Measurements from ENCODE around the gene NTNG1.

The NTNG1 gene

DNA sequence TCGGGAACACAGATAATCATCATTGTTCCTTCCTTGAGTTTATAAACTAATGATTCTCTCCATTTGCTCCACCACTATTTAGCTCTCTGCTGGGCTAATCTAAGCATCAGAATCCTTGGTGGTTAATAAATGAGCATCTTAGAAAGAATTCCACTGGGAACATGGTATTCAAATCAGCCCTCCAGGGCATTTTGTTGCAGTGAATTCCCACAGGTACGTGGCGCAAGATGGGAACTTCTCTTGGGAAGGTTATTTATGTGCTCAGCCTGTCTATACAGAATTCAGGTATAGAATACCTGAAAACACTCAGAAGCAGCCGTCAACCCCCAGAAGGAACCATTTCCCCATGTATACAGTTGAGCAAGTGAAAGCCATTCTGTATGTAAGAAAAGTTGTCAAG is 131.5 kb downstream of the NTNG1 start:
- Histone ChIP-seq H3K27me3 (ENCODE audit: control insufficient read depth in 1 of 2, insufficient read depth in 2 of 2, low read length in 2 of 2) (no peaks in the 10 kb centered on the region), H3K4me1 (ENCODE audit: control insufficient read depth in 1 of 2, insufficient read depth in 2 of 2, low read length in 2 of 2) (no peaks in the 10 kb centered on the region), H3K27ac (ENCODE audit: low read depth, low read length) (no peak overlapping the region), H3K4me3 (ENCODE audit: low read depth in 1 of 2, low read length in 2 of 2) (no peak overlapping the region), H3K9ac (ENCODE audit: low read depth in 1 of 2, low read length in 2 of 2) (no peak overlapping the region), H3K9me3 (ENCODE audit: control insufficient read depth in 1 of 2, low read length in 2 of 2) (no peaks in the 10 kb centered on the region), H3K36me3 (ENCODE audit: control insufficient read depth in 1 of 2, insufficient read depth in 2 of 2, low read length in 2 of 2) (no peaks in the 10 kb centered on the region)

- Histone ChIP-seq H3K4me3 (ENCODE audit: low read depth in 1 of 2, low read length in 2 of 2) (no peak overlapping the region), H3K36me3 (ENCODE audit: control insufficient read depth in 1 of 2, insufficient read depth in 2 of 2, low read length in 2 of 2) (no peaks in the 10 kb centered on the region), H3K27me3 (ENCODE audit: control insufficient read depth in 1 of 2, insufficient read depth in 2 of 2, low read length in 2 of 2) (no peaks in the 10 kb centered on the region), H3K4me1 (ENCODE audit: control insufficient read depth in 1 of 2, insufficient read depth in 2 of 2, low read length in 2 of 2) (no peaks in the 10 kb centered on the region), H3K9ac (ENCODE audit: low read depth in 1 of 2, low read length in 2 of 2) (no peak overlapping the region), H3K27ac (ENCODE audit: low read depth, low read length) (no peak overlapping the region), H3K9me3 (ENCODE audit: control insufficient read depth in 1 of 2, low read length in 2 of 2) (no peaks in the 10 kb centered on the region)
Measured at GRCh38 chr1:107273515-107273914, 132.7 kb downstream of the NTNG1 start.

DNA sequence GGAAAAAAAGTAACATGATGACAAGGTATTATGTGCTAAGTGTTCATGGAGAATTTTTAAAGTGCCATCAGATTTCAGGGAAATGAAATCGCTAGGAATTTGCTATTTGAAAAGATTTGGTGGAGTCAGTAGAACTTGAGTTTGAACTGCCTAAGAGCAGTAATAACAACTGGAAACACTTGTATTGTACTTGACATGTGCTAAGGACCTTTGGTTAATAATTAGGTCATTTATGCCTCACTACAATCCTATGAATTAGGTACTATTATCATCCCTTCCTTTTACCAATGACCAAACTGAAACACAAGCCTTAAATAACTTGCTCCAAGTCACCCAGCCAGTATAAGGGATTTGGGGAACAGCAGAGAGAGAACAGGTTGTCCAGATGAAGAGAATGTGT is 133.4 kb downstream of the NTNG1 start:
- H3K9ac ChIP-seq (ENCODE audit: low read depth in 1 of 2, low read length in 2 of 2) = no peak overlapping the region
- no peaks in the 10 kb centered on the region for H3K36me3 ChIP-seq (ENCODE audit: control insufficient read depth in 1 of 2, insufficient read depth in 2 of 2, low read length in 2 of 2)

DNA sequence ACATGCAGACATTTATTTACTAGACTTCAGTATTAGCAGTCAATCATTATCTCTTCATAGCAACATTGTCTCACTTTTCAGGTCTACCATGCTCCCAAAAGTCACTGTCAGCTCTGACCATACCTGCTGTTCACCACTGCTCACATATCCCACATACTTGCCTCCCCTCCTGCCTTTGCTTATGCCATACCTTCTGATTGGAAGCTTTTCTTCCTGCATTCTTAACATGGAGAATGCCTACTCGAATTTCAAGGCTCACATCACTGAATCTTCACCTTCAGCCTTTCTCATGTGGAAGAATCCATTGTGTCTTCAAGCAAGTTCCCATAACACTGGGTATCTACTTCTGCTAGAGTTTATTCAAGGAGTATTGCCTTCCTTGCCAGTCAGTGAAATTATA is 135.4 kb downstream of the NTNG1 start:
- no peak overlapping the region for H3K27ac ChIP-seq (ENCODE audit: low read depth, low read length)
- H3K36me3 ChIP-seq (ENCODE audit: control insufficient read depth in 1 of 2, insufficient read depth in 2 of 2, low read length in 2 of 2) = no peaks in the 10 kb centered on the region
- H3K9me3 ChIP-seq (ENCODE audit: control insufficient read depth in 1 of 2, low read length in 2 of 2) = no peaks in the 10 kb centered on the region
- no peak overlapping the region for H3K4me3 ChIP-seq (ENCODE audit: low read depth in 1 of 2, low read length in 2 of 2)
- no peak overlapping the region for H3K9ac ChIP-seq (ENCODE audit: low read depth in 1 of 2, low read length in 2 of 2)
- no peaks in the 10 kb centered on the region for H3K27me3 ChIP-seq (ENCODE audit: control insufficient read depth in 1 of 2, insufficient read depth in 2 of 2, low read length in 2 of 2)
- H3K4me1 ChIP-seq (ENCODE audit: control insufficient read depth in 1 of 2, insufficient read depth in 2 of 2, low read length in 2 of 2) = no peaks in the 10 kb centered on the region

More for the DNA sequence above, 133.4 kb downstream of the NTNG1 start:
- Histone ChIP-seq H3K4me1 (ENCODE audit: control insufficient read depth in 1 of 2, insufficient read depth in 2 of 2, low read length in 2 of 2) (no peaks in the 10 kb centered on the region), H3K27me3 (ENCODE audit: control insufficient read depth in 1 of 2, insufficient read depth in 2 of 2, low read length in 2 of 2) (no peaks in the 10 kb centered on the region), H3K4me3 (ENCODE audit: low read depth in 1 of 2, low read length in 2 of 2) (no peak overlapping the region), H3K27ac (ENCODE audit: low read depth, low read length) (no peak overlapping the region), H3K9me3 (ENCODE audit: control insufficient read depth in 1 of 2, low read length in 2 of 2) (no peaks in the 10 kb centered on the region)

GRCh38 chr1:107277022-107277421 is 136.2 kb downstream of the NTNG1 start:
- no peak overlapping the region for H3K27ac ChIP-seq (ENCODE audit: low read depth, low read length)
- no peaks in the 10 kb centered on the region for H3K36me3 ChIP-seq (ENCODE audit: control insufficient read depth in 1 of 2, insufficient read depth in 2 of 2, low read length in 2 of 2)
- H3K9me3 ChIP-seq (ENCODE audit: control insufficient read depth in 1 of 2, low read length in 2 of 2) = no peaks in the 10 kb centered on the region
- H3K4me3 ChIP-seq (ENCODE audit: low read depth in 1 of 2, low read length in 2 of 2) = no peak overlapping the region
- no peak overlapping the region for H3K9ac ChIP-seq (ENCODE audit: low read depth in 1 of 2, low read length in 2 of 2)
- H3K4me1 ChIP-seq (ENCODE audit: control insufficient read depth in 1 of 2, insufficient read depth in 2 of 2, low read length in 2 of 2) = no peaks in the 10 kb centered on the region
- no peaks in the 10 kb centered on the region for H3K27me3 ChIP-seq (ENCODE audit: control insufficient read depth in 1 of 2, insufficient read depth in 2 of 2, low read length in 2 of 2)

- Histone ChIP-seq H3K4me3 (ENCODE audit: low read depth in 1 of 2, low read length in 2 of 2) (no peak overlapping the region), H3K4me1 (ENCODE audit: control insufficient read depth in 1 of 2, insufficient read depth in 2 of 2, low read length in 2 of 2) (no peaks in the 10 kb centered on the region)
Measured at GRCh38 chr1:107286125-107286524, 145.3 kb downstream of the NTNG1 start.

DNA sequence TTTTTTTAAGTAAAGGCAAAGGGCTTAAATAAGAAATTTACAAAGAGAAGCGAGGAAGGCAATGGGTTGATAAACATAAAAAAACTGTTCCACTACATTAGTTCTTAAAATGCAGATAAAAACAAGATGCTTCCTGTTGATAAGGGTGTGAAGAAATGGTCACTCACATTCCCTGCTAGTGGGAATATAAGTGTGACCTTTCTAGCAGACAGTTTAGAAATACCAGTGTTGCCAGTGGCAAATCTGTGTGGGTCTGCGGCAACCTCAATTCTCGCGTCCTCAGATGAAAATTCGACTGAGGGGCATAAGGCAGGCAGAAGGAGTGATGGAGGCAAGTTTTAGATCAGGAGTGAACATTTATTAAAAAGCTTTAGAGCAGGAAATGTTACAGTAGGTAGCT is 151.1 kb downstream of the NTNG1 start:
- Histone ChIP-seq H3K4me3 (ENCODE audit: low read depth in 1 of 2, low read length in 2 of 2) (no peak overlapping the region), H3K27me3 (ENCODE audit: control insufficient read depth in 1 of 2, insufficient read depth in 2 of 2, low read length in 2 of 2) (no peaks in the 10 kb centered on the region), H3K27ac (ENCODE audit: low read depth, low read length) (no peak overlapping the region), H3K4me1 (ENCODE audit: control insufficient read depth in 1 of 2, insufficient read depth in 2 of 2, low read length in 2 of 2) (no peaks in the 10 kb centered on the region), H3K9me3 (ENCODE audit: control insufficient read depth in 1 of 2, low read length in 2 of 2) (no peaks in the 10 kb centered on the region), H3K9ac (ENCODE audit: low read depth in 1 of 2, low read length in 2 of 2) (no peak overlapping the region), H3K36me3 (ENCODE audit: control insufficient read depth in 1 of 2, insufficient read depth in 2 of 2, low read length in 2 of 2) (no peaks in the 10 kb centered on the region)

More at GRCh38 chr1:107286125-107286524, 145.3 kb downstream of the NTNG1 start:
- no peaks in the 10 kb centered on the region for H3K36me3 ChIP-seq (ENCODE audit: control insufficient read depth in 1 of 2, insufficient read depth in 2 of 2, low read length in 2 of 2)
- H3K9me3 ChIP-seq (ENCODE audit: control insufficient read depth in 1 of 2, low read length in 2 of 2) = no peaks in the 10 kb centered on the region
- H3K27ac ChIP-seq (ENCODE audit: low read depth, low read length) = no peak overlapping the region
- H3K27me3 ChIP-seq (ENCODE audit: control insufficient read depth in 1 of 2, insufficient read depth in 2 of 2, low read length in 2 of 2) = no peaks in the 10 kb centered on the region
- no peak overlapping the region for H3K9ac ChIP-seq (ENCODE audit: low read depth in 1 of 2, low read length in 2 of 2)

GRCh38 chr1:107293901-107294613 is 153.2 kb downstream of the NTNG1 start:
- no peak overlapping the region for H3K9ac ChIP-seq (ENCODE audit: low read depth in 1 of 2, low read length in 2 of 2)
- no peaks in the 10 kb centered on the region for H3K36me3 ChIP-seq (ENCODE audit: control insufficient read depth in 1 of 2, insufficient read depth in 2 of 2, low read length in 2 of 2)
- no peak overlapping the region for H3K4me3 ChIP-seq (ENCODE audit: low read depth in 1 of 2, low read length in 2 of 2)
- no peaks in the 10 kb centered on the region for H3K9me3 ChIP-seq (ENCODE audit: control insufficient read depth in 1 of 2, low read length in 2 of 2)
- H3K27me3 ChIP-seq (ENCODE audit: control insufficient read depth in 1 of 2, insufficient read depth in 2 of 2, low read length in 2 of 2) = no peaks in the 10 kb centered on the region
- H3K4me1 ChIP-seq (ENCODE audit: control insufficient read depth in 1 of 2, insufficient read depth in 2 of 2, low read length in 2 of 2) = no peaks in the 10 kb centered on the region
- no peak overlapping the region for H3K27ac ChIP-seq (ENCODE audit: low read depth, low read length)

GRCh38 chr1:107294686-107295085 is 153.8 kb downstream of the NTNG1 start:
- no peak overlapping the region for H3K9ac ChIP-seq (ENCODE audit: low read depth in 1 of 2, low read length in 2 of 2)
- no peaks in the 10 kb centered on the region for H3K27me3 ChIP-seq (ENCODE audit: control insufficient read depth in 1 of 2, insufficient read depth in 2 of 2, low read length in 2 of 2)
- H3K27ac ChIP-seq (ENCODE audit: low read depth, low read length) = no peak overlapping the region
- H3K4me3 ChIP-seq (ENCODE audit: low read depth in 1 of 2, low read length in 2 of 2) = no peak overlapping the region
- H3K4me1 ChIP-seq (ENCODE audit: control insufficient read depth in 1 of 2, insufficient read depth in 2 of 2, low read length in 2 of 2) = no peaks in the 10 kb centered on the region
- H3K36me3 ChIP-seq (ENCODE audit: control insufficient read depth in 1 of 2, insufficient read depth in 2 of 2, low read length in 2 of 2) = no peaks in the 10 kb centered on the region
- no peaks in the 10 kb centered on the region for H3K9me3 ChIP-seq (ENCODE audit: control insufficient read depth in 1 of 2, low read length in 2 of 2)

- H3K36me3 ChIP-seq (ENCODE audit: control insufficient read depth in 1 of 2, insufficient read depth in 2 of 2, low read length in 2 of 2) = no peaks in the 10 kb centered on the region
- H3K4me1 ChIP-seq (ENCODE audit: control insufficient read depth in 1 of 2, insufficient read depth in 2 of 2, low read length in 2 of 2) = no peaks in the 10 kb centered on the region
- H3K27ac ChIP-seq (ENCODE audit: low read depth, low read length) = no peak overlapping the region
- H3K27me3 ChIP-seq (ENCODE audit: control insufficient read depth in 1 of 2, insufficient read depth in 2 of 2, low read length in 2 of 2) = no peaks in the 10 kb centered on the region
- no peak overlapping the region for H3K4me3 ChIP-seq (ENCODE audit: low read depth in 1 of 2, low read length in 2 of 2)
- H3K9ac ChIP-seq (ENCODE audit: low read depth in 1 of 2, low read length in 2 of 2) = no peak overlapping the region
- no peaks in the 10 kb centered on the region for H3K9me3 ChIP-seq (ENCODE audit: control insufficient read depth in 1 of 2, low read length in 2 of 2)
Measured at GRCh38 chr1:107297681-107298080, 156.8 kb downstream of the NTNG1 start.
